ENCODE results near the gene SLAIN1.

SLAIN1 gene

DNA sequence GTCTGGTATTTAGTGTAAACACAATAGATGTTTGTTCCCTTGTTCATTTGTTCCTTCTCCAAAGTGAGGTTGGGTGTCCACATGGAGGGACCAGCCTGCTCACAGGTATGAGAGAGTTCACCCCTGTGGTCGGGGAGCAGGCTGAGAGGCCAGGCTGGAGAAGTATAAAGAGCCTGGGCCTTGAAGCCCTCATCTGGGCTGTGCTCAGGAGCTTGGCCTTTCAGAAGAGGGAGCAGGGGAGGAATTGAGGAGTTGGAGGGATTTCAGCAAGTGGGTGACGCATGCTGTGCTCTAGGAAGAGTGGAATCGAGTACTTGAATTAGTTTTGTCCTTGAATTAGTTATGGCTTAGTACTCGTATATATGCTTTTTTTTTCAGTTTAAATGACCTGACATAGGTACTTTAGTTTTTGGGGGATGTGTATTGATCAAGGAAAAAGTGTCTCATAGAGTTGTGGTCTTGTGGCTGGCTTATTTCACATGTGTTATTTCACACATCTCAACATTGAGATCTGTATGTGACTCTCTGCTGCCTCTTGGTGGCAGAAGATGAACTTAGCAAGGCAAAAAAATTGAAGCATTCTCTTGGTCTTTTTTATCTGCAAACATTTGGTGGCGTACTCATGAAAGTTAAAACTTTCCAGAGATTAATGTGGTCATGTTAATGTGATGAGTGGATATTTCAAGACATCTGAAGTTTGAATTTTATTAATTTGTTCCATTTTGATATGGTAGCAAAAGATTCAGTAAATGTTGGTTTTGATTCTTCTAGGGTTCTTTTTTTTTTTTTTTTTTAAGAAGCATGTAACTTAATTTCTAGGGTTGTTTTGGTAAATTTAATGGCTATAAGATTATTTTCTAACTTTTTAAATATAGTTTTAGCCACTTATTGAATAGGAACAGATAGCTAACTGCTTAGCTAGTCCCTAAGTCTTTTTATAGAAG is 54.3 kb downstream of the SLAIN1 start:
- DNase-seq (ENCODE audit: low read depth, low spot score), result peak; percentile 3

GRCh38 chr13:77752512-77753069 is 55.1 kb downstream of the SLAIN1 start:
- no peak for DNase-seq (ENCODE audit: low read depth, low spot score)

GRCh38 chr13:77760893-77761292 is 63.4 kb downstream of the SLAIN1 start:
- DNase-seq (ENCODE audit: low read depth, low spot score), result no peak

DNA sequence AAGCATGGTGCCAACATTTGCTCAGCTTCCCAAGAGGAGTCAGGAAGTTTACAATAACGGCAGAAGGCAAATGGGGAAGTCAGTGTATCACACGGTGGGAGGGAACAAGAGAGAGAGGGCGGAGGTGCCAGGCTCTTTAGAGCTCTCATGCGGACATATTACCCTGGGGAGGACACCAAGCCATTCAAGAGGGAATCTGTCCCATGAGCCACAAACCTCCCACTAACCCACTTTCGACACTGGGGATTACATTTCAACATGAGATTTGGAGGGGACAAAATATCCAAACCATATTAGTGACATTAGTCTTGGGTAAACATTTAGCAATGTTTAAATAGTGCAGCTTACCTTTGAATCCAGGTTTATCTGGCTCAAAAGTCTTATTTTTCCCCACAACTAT is 69.9 kb downstream of the SLAIN1 start:
- DNase-seq (ENCODE audit: low read depth, low spot score), result no peak

DNA sequence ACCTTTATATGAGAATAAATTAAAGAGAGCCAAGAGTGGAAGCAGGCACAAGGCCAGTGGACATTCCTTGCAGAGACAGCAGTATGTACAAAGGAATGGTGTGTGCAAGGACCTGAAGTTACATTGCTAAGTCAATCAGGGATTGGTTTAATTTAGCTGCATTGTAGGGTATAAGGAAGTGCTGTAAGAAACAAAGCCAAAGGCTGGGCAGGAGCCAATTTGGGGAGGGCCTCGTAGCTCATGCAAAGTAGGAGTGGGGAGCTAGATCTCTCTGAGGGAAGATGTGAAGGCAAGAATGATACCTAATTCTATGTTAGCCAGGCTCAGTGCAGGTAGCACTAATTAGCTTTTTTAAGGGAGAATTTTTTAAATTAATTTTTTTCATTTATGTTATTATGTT is 76.7 kb downstream of the SLAIN1 start:
- DNase-seq (ENCODE audit: low read depth, low spot score), result no peak

DNA sequence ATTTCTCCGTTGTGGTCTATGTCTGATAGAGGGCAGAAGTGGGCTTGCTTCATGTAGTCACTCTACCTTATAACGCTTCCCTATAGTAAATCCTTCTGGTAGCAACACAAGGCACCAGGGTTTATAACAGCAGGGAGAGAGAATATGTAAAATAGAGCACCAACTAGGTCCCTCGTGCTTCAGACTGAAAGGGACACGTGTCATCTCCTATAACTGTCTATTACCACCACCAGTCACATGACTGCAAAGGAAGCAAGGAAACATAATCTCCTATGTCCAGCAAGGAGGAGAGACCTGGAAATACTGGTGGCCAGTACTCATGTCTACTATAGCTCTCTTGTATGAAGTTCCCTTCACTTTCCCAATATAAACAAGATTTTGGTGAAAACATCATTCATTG is 79.2 kb downstream of the SLAIN1 start:
- no peak for DNase-seq (ENCODE audit: low read depth, low spot score)

DNA sequence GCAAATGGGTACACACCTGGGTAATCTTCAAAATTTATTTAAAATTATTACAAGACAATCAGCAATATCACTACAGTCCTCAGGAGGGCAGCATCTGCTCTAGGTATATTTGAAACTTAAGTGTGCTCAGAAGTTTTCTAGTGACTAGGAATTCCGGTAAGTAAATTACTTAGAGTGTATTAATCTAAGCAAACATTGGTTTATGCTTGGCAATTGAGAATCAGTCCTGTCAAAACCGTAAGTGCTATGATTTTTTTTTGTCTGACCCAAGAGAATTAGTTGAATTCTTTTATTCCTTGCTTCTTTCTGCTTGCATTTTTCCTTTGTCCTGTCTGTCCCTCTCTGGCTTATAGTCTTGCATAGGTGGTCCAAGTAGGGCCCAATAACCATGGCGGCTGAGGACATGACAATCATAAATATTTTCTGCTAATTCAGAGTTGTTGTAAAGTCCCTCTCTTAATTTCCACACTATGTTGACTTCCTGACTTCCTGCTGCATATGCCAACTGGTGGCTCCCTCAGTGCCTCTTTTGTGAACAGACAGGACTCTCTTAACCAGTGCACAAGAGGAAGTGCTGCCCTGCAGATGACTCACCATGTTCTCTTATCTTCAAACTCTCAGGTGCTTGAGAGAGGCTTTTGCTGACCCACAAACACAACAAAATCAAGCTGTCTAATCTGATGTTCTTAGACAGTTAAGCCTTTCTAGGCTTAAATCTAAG is 82.2 kb downstream of the SLAIN1 start:
- DNase-seq (ENCODE audit: low read depth, low spot score), result peak; percentile 28

DNA sequence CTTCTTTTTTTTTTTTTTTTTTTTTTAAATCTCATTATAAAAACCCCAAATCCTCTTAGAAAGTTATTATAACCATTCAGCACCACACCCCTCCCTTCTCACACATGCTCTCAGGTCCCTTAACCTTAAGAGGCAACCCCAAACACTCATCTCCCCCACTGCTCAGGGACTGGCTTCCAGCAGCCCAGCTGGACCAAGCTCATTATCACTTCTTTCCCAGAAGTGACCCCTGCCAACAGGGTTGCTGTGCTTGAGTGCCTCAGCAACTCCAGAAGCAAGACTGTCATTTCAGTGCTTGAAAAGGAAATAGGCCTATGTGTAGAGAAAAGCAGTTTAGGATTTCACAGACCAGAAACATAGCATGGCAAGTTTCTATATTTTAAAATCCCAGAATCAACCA is 84.3 kb downstream of the SLAIN1 start:
- no peak for DNase-seq (ENCODE audit: low read depth, low spot score)

DNA sequence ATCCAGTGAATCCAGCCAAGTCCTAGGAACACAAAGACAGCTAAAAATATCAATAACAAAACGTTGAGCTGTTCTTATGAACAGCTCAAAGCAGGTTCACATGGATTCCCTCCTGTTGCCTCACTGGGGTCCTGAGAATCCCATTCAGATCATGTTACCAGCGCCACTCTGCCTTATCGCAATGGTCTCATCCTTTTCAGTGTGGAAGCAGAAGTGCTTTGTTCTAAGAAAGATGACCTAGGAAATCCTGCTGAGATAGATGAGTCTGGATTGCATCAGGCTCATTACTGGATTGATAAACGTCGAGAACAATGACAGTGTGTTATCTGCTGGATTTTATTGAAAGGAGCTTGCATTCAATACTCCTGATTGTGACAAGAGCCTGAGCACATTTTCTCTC is 87.0 kb downstream of the SLAIN1 start:
- no peak for DNase-seq (ENCODE audit: low read depth, low spot score)

GRCh38 chr13:77786695-77787287 is 89.3 kb downstream of the SLAIN1 start:
- DNase-seq (ENCODE audit: low read depth, low spot score), result no peak

GRCh38 chr13:77789376-77789775 is 91.9 kb downstream of the SLAIN1 start:
- DNase-seq (ENCODE audit: low read depth, low spot score), result no peak

- no peak for DNase-seq (ENCODE audit: low read depth, low spot score)
Observed at GRCh38 chr13:77800219-77800618, 102.7 kb downstream of the SLAIN1 start.

DNA sequence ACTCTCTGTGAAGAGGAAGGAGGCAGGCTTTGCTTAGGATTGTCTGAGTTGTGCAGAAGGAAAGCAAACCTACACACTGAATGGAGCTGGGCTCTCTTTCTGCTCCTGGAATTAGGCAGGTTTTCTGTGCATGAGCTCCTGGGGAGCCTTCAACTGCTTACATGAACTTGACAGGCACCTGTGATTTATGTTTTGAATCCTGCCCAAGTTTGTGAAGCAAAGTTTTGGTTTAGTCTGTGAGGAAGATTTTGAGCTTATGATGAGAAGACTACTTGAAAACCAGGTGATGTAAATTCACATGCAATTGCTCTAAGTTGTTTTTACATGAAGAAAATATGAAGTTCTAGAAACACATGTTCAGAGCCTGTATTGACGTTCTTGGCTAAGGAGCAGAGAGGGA is 109.0 kb downstream of the SLAIN1 start:
- no peak for DNase-seq (ENCODE audit: low read depth, low spot score)

GRCh38 chr13:77807431-77808135 is 110.1 kb downstream of the SLAIN1 start:
- no peak for DNase-seq (ENCODE audit: low read depth, low spot score)

DNA sequence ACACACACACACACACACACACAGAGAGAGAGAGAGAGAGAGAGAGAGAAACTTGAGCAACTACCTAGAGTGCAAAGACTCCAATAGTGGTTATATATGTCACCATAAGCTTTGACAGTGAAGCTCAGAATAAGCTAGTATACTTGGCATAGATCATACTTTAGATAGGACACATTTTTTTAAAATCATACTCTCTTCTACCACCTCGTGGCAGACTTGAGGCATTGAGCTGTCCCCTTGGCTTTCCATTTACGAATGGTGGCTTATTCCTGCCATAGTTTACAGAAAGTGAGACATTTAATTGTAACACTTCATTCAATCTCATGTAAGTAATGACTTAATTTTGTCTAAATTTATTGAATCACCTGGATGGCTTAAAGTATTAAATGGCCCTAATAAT is 112.9 kb downstream of the SLAIN1 start:
- DNase-seq (ENCODE audit: low read depth, low spot score), result no peak

DNA sequence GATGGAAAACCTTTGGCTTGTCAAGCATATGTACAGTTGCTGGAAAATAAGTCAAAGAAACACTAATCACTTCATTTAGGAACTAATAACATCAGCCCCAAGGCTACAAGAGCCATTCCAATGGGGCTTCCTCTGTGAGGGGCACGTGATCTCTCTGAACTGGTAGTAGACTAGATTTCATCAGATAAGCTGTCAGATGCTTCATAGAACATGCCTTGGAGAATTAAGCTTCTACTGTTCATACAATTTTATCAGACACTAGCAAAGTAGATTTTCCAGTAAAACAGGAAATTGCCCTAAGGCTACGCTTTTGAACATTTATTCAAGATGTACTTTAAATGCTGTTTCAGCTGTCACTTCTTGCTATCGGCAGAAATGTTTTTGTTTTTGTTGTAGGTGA is 113.4 kb downstream of the SLAIN1 start:
- no peak for DNase-seq (ENCODE audit: low read depth, low spot score)

- DNase-seq (ENCODE audit: low read depth, low spot score), result no peak
Observed at GRCh38 chr13:77811381-77811780, 113.9 kb downstream of the SLAIN1 start.

DNA sequence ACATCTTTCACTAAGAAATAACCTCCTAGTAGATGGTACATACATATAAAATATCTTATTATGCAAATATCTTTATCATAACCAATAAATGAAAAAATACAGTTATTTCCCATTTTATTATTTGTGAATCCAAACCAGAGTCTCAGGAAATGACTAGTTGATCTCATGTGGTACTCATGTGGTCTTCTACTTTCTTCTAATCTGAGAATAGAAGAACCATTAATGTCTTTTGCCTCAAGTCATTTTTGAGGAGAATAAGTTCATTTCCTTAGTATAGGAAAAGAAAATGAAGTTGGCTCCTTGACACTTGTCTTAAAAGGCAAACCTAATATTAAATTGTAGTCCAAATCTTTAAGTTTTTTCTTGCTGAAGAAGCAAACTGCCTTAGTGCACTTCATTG is 114.5 kb downstream of the SLAIN1 start:
- no peak for DNase-seq (ENCODE audit: low read depth, low spot score)
